HG02943 (cell line): ENCODE measurements around the gene IQCE.

Experiments used
- ATAC-seq: cut with Tn5 transposase; IDR thresholded peaks from one replicate; pipeline ENCODE4 v1.9.1; 2021; ENCODE audit warnings: mild to moderate bottlenecking, low read depth, moderate library complexity; ENCODE audit not compliant: unreplicated experiment

IQCE gene

GRCh38 chr7:2641406-2642393 is 82.9 kb downstream of the IQCE start:
- no peak for ATAC-seq

- no peak for ATAC-seq
These were observed 84.8 kb downstream of the IQCE start for GRCh38 chr7:2643386-2644219.

GRCh38 chr7:2644220-2644561 is 85.4 kb downstream of the IQCE start:
- no peak for ATAC-seq

GRCh38 chr7:2644562-2645273 is 85.9 kb downstream of the IQCE start:
- peak; percentile 31 for ATAC-seq

GRCh38 chr7:2645274-2645868 is 86.6 kb downstream of the IQCE start:
- ATAC-seq, result peak; percentile 61

- ATAC-seq, result no peak
These were observed 87.5 kb downstream of the IQCE start for GRCh38 chr7:2646336-2646679.

GRCh38 chr7:2646680-2647571 is 88.1 kb downstream of the IQCE start:
- ATAC-seq, result no peak

- no peak for ATAC-seq
These were observed 88.9 kb downstream of the IQCE start for GRCh38 chr7:2647594-2648172.

- no peak for ATAC-seq
These were observed 90.5 kb downstream of the IQCE start for GRCh38 chr7:2649139-2649838.

- ATAC-seq, result no peak
These were observed 91.2 kb downstream of the IQCE start for GRCh38 chr7:2649991-2650390.

- ATAC-seq, result no peak
These were observed 91.7 kb downstream of the IQCE start for GRCh38 chr7:2650451-2650850.

GRCh38 chr7:2651336-2651735 is 92.6 kb downstream of the IQCE start:
- no peak for ATAC-seq

- ATAC-seq, result no peak
These were observed 93.3 kb downstream of the IQCE start for GRCh38 chr7:2651847-2652735.

- no peak for ATAC-seq
These were observed 93.9 kb downstream of the IQCE start for GRCh38 chr7:2652736-2653060.

- ATAC-seq, result no peak
These were observed 95.3 kb downstream of the IQCE start for GRCh38 chr7:2654059-2654458.

- no peak for ATAC-seq
These were observed 97.3 kb downstream of the IQCE start for GRCh38 chr7:2655870-2656614.

GRCh38 chr7:2657208-2657607 is 98.4 kb downstream of the IQCE start:
- no peak for ATAC-seq
